CD4-positive, alpha-beta T cell treated with Interleukin-6 for 4 hours (primary cell): ENCODE data around the gene LRRC9.
"Not testable (repeated sequence)": the region's sequence is repeated elsewhere in the genome, so short reads cannot be mapped to it uniquely, and the experiment has no call there.

Experiments used
- DNase-seq: peaks from one replicate; pipeline ENCODE4 v3.0.0-alpha.2; 2020; ENCODE audit warnings: mixed read lengths

The LRRC9 gene

GRCh38 chr14:60079723-60080122 is 159.8 kb downstream of the LRRC9 start:
- DNase-seq: no peak

GRCh38 chr14:60085085-60085484 is 165.1 kb downstream of the LRRC9 start:
- DNase-seq: no peak

- DNase-seq: no peak
These were observed 165.7 kb downstream of the LRRC9 start for GRCh38 chr14:60085693-60086092.

- DNase-seq: no peak
These were observed 167.7 kb downstream of the LRRC9 start for GRCh38 chr14:60087668-60088067.

GRCh38 chr14:60089221-60089620 is 169.3 kb downstream of the LRRC9 start:
- DNase-seq: no peak

- DNase-seq: peak; percentile 26
These were observed 171.0 kb downstream of the LRRC9 start for GRCh38 chr14:60090864-60091519.

GRCh38 chr14:60091550-60092525 is 171.9 kb downstream of the LRRC9 start, which contains the start of gene PCNX4:
PCNX4 (plus strand) TSS chr14:60091923; CDS start chr14:60107639, 15,716 bp downstream.
- DNase-seq: peak; percentile 94

- peak; percentile 5 for DNase-seq
These were observed 172.6 kb downstream of the LRRC9 start for GRCh38 chr14:60092526-60092920.

GRCh38 chr14:60093080-60093479 is 173.1 kb downstream of the LRRC9 start:
- DNase-seq: no peak

- DNase-seq: no peak
These were observed 173.7 kb downstream of the LRRC9 start for GRCh38 chr14:60093606-60094005.

- DNase-seq: peak; percentile 8
These were observed 174.5 kb downstream of the LRRC9 start for GRCh38 chr14:60094306-60094897.

GRCh38 chr14:60095231-60095630 is 175.3 kb downstream of the LRRC9 start:
- no peak for DNase-seq

GRCh38 chr14:60095781-60096450 is 176.0 kb downstream of the LRRC9 start:
- DNase-seq: no peak

- DNase-seq: no peak
These were observed 178.0 kb downstream of the LRRC9 start for GRCh38 chr14:60097974-60098373.

GRCh38 chr14:60099855-60100254 is 179.9 kb downstream of the LRRC9 start:
- not testable (repeated sequence) for DNase-seq

GRCh38 chr14:60101786-60102185 is 181.8 kb downstream of the LRRC9 start:
- DNase-seq: no peak

GRCh38 chr14:60102389-60102788 is 182.4 kb downstream of the LRRC9 start:
- DNase-seq: no peak

- DNase-seq: no peak
These were observed 186.4 kb downstream of the LRRC9 start for GRCh38 chr14:60106339-60106738.

- DNase-seq: no peak
These were observed 187.5 kb downstream of the LRRC9 start for GRCh38 chr14:60107477-60107876.

GRCh38 chr14:60111732-60112131 is 191.8 kb downstream of the LRRC9 start:
- DNase-seq: no peak
